HG03575 (cell line): ENCODE data around the gene KRTAP10-11.
"Not testable (repeated sequence)": the region's sequence is repeated elsewhere in the genome, so short reads cannot be mapped to it uniquely, and the experiment has no call there.

Experiments used
- ATAC-seq: cut with Tn5 transposase; IDR thresholded peaks from one replicate; pipeline ENCODE4 v1.9.1; 2021; ENCODE audit not compliant: unreplicated experiment, insufficient number of reproducible peaks, low FRiP score; ENCODE audit errors: extremely low read depth

KRTAP10-11 gene, protein sequence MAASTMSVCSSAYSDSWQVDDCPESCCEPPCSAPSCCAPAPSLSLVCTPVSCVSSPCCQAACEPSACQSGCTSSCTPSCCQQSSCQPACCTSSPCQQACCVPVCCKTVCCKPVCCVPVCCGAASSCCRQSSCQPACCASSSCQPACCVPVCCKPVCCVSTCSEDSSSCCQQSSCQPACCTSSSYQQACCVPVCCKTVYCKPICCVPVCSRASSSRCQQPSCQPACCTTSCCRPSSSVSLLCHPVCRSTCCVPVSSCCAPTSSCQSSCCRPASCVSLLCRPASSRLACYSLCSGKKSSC

DNA sequence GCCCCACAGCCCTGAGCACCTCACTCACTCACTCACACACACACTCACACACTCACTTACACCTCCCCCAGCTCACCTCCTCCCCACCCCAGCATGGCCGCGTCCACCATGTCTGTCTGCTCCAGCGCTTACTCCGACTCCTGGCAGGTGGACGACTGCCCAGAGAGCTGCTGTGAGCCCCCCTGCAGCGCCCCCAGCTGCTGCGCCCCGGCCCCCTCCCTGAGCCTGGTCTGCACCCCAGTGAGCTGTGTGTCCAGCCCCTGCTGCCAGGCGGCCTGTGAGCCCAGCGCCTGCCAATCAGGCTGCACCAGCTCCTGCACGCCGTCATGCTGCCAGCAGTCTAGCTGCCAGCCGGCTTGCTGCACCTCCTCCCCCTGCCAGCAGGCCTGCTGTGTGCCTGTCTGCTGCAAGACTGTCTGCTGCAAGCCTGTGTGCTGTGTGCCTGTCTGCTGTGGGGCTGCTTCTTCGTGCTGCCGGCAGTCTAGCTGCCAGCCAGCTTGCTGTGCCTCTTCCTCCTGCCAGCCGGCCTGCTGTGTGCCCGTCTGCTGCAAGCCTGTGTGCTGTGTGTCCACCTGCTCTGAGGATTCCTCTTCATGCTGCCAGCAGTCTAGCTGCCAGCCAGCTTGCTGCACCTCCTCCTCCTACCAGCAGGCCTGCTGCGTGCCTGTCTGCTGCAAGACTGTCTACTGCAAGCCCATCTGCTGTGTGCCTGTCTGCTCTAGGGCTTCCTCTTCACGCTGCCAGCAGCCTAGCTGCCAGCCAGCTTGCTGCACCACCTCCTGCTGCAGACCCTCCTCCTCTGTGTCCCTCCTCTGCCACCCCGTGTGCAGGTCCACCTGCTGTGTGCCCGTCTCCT, at the start of gene KRTAP10-11:
Gene KRTAP10-11 (plus strand): TSS at position 49 of the 856 bp plus-strand sequence. CDS start 45 bp downstream, at position 94.
- not testable (repeated sequence) for ATAC-seq

GRCh38 chr21:44598061-44598460, 48.2 kb upstream of the KRTAP10-11 start:
- no peak for ATAC-seq

DNA sequence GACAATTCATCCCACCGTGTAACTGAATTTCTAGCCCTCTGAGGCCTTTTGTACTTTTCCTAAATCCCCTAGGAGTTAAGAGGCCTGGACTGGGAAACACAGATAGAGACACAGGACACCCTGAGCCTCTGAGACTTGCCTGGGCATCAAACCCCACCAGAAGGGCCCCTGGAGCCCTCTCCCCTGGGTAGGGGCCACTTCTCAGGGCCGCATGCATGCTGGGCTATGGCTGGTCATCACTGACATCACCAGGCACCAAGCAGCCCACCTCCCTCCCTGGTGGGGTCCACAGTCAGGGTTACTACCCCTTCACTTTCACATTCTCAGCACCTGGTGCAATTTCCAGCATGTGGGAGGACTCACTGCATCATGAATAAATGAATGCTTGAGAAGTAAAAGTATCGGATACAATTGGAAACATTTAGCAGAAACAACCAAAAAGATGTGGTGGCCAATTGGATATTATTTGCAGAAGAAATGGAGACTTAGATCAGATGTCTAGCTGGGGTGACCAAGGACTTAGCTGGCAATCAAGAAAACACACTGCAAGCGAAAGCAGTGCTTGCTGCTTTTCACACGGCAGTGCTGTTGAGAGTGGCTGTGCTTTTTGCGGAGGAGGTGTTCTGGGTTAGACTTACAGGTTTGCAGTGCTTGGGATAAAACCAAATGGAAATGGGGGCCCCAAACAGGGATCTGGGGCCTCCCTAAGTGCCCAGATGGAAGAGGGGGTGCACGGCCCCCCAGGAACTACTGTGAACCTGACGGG, 46.8 kb upstream of the KRTAP10-11 start:
- no peak for ATAC-seq

GRCh38 chr21:44600118-44600978, 45.9 kb upstream of the KRTAP10-11 start, which contains the start of gene KRTAP10-7:
KRTAP10-7 (plus strand) TSS chr21:44600597; CDS start chr21:44600622, 25 bp downstream.
- ATAC-seq = not testable (repeated sequence)

GRCh38 chr21:44601091-44601490, 45.1 kb upstream of the KRTAP10-11 start:
- ATAC-seq = not testable (repeated sequence)

GRCh38 chr21:44601596-44602462, 44.4 kb upstream of the KRTAP10-11 start:
- no peak for ATAC-seq

DNA sequence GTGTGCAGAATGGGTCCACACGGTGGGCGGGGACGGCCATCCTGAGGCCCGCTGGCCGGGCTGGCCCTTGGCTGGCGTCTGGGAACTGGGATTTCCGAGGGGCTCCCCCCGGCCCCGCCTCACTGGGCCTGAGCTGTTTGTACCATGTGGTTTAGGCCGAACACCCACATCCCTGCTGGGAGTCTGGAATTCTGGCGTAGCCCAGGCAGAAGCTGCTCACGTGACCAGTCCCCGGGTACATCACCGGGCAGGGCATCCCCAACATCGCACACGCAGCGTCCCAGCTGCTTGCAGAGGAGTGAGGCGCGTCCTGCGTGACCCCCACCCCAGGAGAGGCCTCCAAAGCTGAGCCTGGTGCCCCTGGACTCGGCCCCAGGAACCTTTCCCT, 43.8 kb upstream of the KRTAP10-11 start:
- ATAC-seq = no peak

- no peak for ATAC-seq
Measured at GRCh38 chr21:44603109-44603875, 42.9 kb upstream of the KRTAP10-11 start.

DNA sequence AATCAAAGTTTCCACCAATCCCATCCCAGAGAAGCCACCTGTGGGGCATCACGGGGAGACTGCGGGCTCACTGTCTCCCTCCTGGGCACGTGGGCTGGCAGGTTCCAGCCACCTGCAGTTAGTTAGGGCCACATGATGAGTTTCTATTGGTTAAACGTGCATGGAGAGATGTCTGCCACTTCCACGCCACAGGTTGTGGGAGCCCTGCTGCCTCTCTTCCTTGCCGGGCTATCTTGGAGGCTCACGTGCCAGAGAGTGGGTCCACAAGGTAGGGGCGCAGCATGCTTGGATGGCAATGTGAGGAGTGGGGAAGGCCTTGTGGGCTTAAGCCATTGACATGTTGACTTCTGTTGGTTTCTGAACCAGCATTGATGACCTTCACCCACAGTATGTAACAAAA, 42.3 kb upstream of the KRTAP10-11 start:
- no peak for ATAC-seq

GRCh38 chr21:44606495-44606894, 39.7 kb upstream of the KRTAP10-11 start:
- ATAC-seq = no peak

DNA sequence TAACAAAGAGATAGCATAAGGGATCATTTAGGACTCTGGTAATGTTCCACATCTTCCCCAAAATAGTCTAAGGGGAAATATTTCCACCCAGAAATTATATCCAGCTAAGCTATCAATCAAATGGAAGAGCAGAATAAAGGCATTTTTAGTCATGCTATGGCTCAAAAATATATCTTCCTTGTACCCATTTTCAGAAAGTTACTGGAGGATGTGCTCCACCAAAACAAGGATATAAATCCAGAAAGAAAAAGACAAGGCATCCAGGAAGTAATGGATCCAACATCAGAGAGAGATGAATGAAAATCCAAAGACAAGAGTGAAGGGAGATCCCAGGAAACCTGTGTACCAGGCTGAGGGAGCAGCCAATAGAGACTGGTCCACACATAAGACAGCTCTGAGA, 37.0 kb upstream of the KRTAP10-11 start:
- ATAC-seq = no peak

DNA sequence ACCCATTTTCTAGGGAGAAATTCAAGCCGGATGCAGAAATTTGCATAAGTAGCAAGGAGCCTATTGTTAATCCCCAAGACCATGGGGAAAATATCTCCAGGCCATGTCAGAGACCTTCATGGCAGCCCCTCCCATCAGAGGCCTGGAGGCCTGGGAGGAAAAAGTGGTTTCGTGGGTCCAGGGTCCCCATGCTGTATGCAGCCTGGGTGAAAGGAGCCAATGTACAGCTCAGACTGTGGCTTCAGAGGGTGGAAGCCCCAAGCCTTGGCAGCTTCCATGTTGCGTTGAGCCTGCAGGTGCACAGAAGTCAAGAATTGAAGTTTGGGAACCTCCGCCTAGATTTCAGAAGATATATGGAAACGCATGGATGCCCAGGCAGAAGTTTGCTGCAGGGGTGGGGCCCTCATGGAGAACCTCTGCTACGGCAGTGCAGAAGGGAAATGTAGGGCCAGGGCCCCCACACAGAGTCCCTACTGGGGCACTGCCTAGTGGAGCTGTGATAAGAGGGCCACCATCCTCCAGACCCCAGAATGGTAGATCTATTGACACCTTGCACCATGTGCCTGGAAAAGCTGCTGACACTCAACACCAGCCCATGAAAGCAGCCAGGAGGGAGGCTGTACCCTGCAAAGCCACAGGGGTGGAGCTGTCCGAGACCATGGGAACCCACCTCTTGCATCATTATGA, 35.9 kb upstream of the KRTAP10-11 start:
- ATAC-seq = not testable (repeated sequence)

DNA sequence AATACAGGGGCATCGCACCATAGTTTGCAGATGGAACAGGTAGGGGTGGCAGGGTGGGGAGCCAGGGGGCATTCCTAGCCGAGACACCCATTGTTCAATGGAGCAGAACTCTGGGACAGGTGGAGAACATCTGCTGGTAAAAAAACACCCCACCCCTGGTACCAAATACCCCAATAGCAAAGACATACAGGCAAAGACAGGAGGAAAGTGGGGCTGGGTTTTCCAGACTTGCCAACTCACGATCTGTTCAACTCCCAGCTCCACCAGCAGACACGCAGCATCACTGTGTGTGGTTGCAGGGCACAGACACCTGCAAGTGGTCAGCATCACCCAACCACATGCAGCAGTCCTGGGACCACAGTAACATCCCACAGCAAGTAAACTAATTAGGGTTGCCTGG, 34.7 kb upstream of the KRTAP10-11 start:
- no peak for ATAC-seq

- no peak for ATAC-seq
Measured at GRCh38 chr21:44612029-44612486, 34.2 kb upstream of the KRTAP10-11 start, which contains the start of gene KRTAP10-8. KRTAP10-8 (plus strand) TSS chr21:44612079; CDS start chr21:44612101, 22 bp downstream.

GRCh38 chr21:44612669-44613229, 33.5 kb upstream of the KRTAP10-11 start:
- no peak for ATAC-seq
